DMS 273 treated with DMSO at 0.1 percent for 48 hours (cell line): ENCODE measurements around the gene PLXNA2.
A peak's percentile ranks its signal among the peaks of the same experiment; 100 is the strongest.

ENCODE experiments used
- DNase-seq: peaks from one replicate; lab custom pipeline; 2025; lab: John Stamatoyannopoulos, UW

The PLXNA2 gene

GRCh38 chr1:208013210-208013609 lies 231.0 kb downstream of the PLXNA2 start:
- DNase-seq, result peak; percentile 7

- no peak for DNase-seq
These were observed 231.5 kb downstream of the PLXNA2 start for GRCh38 chr1:208012721-208013120.

GRCh38 chr1:208010487-208011071 lies 233.6 kb downstream of the PLXNA2 start:
- no peak for DNase-seq

GRCh38 chr1:208009706-208010444 lies 234.3 kb downstream of the PLXNA2 start:
- DNase-seq, result no peak

DNA sequence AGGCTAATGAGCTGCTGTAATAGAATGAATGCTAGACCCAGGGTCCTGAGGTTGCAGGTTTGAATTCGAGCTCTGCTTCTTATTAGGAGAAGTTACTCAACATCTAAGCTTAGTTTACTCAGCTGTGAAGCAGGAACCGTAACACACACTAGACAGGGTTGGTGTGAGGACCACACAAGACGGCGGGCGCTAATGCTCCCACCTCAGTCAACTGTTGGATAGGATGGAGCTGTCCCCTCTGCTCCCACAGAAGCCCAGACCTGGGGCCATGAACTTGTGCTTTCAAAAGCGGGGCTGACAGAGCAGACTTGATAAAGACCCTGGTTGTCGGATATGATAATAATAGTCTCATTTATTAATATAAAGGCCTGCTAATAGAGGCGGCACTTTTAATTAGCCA lies 234.9 kb downstream of the PLXNA2 start:
- no peak for DNase-seq

GRCh38 chr1:208008534-208008933 lies 235.7 kb downstream of the PLXNA2 start:
- no peak for DNase-seq

- no peak for DNase-seq
These were observed 236.2 kb downstream of the PLXNA2 start for GRCh38 chr1:208007938-208008342.

DNA sequence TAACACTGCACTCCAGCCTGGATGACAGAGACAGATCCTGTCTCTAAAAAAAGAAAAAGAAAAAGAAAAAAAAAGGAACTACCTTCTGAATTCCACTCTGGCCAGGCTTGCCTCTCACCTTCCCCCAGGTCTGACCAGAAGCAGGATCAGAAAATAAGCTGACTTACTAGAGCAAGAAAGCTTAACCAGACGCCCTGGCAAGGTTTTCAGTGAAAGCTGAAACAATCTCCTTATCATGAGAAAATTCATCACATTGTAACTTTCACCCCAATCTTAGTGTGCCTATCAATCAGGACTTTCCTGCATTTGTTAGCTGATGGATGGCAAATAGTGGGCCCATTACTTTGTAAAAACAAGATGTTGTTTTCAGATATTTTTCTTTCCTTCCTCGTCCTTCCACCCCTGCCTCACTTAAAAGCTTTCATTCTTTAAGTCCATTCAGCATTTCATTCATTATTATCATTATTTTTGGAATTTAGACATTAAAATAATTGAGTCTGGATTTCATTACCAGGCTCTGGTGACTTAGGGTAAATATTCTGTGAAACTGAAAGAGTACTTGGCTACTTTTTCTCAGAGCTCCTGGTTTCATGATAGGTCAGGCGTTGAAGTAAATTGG lies 236.8 kb downstream of the PLXNA2 start:
- DNase-seq, result no peak

GRCh38 chr1:208006258-208006920 lies 237.8 kb downstream of the PLXNA2 start:
- no peak for DNase-seq

DNA sequence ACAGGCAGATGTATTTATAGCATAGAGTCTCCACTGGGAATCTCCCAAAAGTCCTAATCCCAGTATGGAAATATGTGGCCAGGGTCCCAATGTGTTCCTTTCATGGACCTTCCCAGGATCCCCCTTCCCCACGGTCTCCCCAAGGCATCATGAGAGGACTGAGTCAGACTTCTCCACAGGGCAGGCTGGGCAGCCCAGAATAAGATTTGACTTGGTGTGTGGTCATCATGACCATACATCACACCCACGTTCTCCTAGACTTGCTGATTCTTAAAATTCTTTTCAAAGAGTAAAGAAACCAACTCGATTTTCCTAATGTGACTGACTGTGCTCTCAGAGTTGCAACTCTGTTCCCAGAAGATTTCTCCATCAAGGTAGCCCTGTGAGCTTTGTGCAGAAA lies 239.3 kb downstream of the PLXNA2 start:
- DNase-seq, result no peak

DNA sequence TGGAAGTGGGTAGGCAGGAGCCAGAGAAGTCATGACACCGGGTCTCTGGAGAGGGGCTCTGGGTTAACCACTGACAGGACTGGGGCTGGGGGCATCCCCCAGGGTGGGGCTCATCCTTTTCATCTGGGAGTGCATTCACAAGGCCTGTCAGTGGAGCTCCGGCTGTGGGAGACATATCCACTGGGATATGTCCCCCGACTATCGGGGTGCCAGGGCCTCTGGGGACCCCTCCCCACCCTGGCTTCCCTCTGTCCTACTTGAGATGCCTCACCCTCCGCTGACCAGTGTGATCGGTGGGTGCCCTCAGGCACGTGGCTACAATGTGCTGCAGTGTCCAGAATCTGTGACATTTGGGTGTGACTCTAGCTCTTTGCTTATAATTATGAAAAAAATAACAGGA lies 240.9 kb downstream of the PLXNA2 start:
- no peak for DNase-seq

GRCh38 chr1:208002672-208003071 lies 241.5 kb downstream of the PLXNA2 start:
- DNase-seq, result no peak

- no peak for DNase-seq
These were observed 242.1 kb downstream of the PLXNA2 start for GRCh38 chr1:208002078-208002477.

- no peak for DNase-seq
These were observed 243.7 kb downstream of the PLXNA2 start for GRCh38 chr1:208000504-208000903.

GRCh38 chr1:207999972-208000371 lies 244.2 kb downstream of the PLXNA2 start:
- no peak for DNase-seq

- DNase-seq, result no peak
These were observed 244.8 kb downstream of the PLXNA2 start for GRCh38 chr1:207999274-207999915.

DNA sequence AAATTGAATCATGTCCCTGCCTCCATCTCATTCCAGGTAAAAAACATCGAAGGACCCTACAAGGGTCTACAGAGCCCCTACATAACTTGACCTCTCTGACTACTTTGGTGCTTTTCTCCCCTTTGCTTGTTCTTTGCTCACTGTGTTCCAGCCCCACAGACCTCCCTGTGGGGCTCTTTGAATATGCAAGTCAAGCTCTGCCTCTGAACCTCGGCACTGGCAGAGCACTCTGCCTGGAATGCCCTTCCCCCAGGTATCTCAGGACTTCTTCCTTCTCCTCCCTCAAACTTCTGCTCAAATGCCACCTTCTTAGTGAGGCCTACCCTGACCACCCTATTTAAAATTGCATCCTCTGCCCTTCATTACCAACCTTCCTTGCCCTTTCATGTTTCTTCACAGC lies 245.5 kb downstream of the PLXNA2 start:
- no peak for DNase-seq

DNA sequence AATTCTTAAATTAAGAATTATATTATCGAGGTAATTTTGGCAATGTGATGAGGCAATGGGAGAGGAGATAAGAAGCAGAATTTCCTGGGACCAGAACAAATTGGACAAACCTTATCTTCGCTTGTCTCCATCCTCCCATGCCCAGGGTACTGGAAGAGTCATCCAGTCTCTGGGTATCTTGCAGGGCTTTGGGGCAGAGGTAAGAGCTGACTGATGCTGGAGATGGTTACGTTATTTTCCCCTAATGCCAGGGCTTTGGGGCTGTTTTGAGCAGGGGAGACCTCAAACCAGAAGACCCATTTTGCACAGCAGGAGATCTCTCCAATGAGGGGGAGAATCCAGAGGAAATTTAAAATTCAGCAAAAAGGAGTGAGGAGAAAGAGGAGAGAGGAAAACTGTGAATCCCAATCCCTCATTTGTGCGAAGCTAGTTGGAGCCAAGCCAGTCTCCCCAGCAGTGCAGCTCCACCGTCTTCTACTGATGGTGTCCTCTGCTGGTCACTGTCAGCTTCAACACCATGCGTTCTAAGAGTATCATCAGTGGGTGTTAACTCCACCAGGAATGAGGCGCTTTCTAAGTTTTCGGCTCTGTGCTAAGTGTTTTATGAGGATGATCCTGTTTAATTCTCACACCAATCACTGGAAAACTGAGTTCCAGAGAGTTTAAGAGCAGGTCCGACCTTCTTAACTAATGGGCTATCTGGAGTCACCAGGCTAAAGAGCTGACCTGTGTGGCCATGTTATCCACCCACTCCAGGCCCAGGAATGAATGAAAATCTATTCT lies 246.5 kb downstream of the PLXNA2 start:
- no peak for DNase-seq

GRCh38 chr1:207996636-207997035 lies 247.5 kb downstream of the PLXNA2 start:
- no peak for DNase-seq

GRCh38 chr1:207995576-207995975 lies 248.6 kb downstream of the PLXNA2 start:
- no peak for DNase-seq
